HG03457 (cell line): Measurements from ENCODE around the gene COLQ.
"Not testable (repeated sequence)": the region's sequence is repeated elsewhere in the genome, so short reads cannot be mapped to it uniquely, and the experiment has no call there.

Experiments
- ATAC-seq: cut with Tn5 transposase; IDR thresholded peaks from one replicate; pipeline ENCODE4 v1.9.1; 2021; ENCODE audit warnings: moderate number of reproducible peaks; ENCODE audit not compliant: unreplicated experiment

COLQ gene

GRCh38 chr3:15458212-15458780, 63.2 kb downstream of the COLQ start:
- no peak for ATAC-seq

- ATAC-seq: not testable (repeated sequence)
These were observed 64.6 kb downstream of the COLQ start for GRCh38 chr3:15456915-15457314.

- no peak for ATAC-seq
These were observed 65.2 kb downstream of the COLQ start for GRCh38 chr3:15456321-15456720.

GRCh38 chr3:15455756-15456155, 65.8 kb downstream of the COLQ start:
- ATAC-seq: no peak

GRCh38 chr3:15454965-15455364, 66.5 kb downstream of the COLQ start:
- ATAC-seq: no peak

- no peak for ATAC-seq
These were observed 67.4 kb downstream of the COLQ start for GRCh38 chr3:15453991-15454625.

GRCh38 chr3:15453501-15453900, 68.0 kb downstream of the COLQ start:
- ATAC-seq: no peak

GRCh38 chr3:15452961-15453360, 68.5 kb downstream of the COLQ start:
- no peak for ATAC-seq

- no peak for ATAC-seq
These were observed 69.3 kb downstream of the COLQ start for GRCh38 chr3:15452156-15452555.

GRCh38 chr3:15451216-15452113, 70.0 kb downstream of the COLQ start:
- no peak for ATAC-seq

GRCh38 chr3:15450438-15451215, 70.9 kb downstream of the COLQ start:
- no peak for ATAC-seq

GRCh38 chr3:15449489-15450224, 71.8 kb downstream of the COLQ start:
- no peak for ATAC-seq

GRCh38 chr3:15443826-15444524, 77.5 kb downstream of the COLQ start:
- no peak for ATAC-seq

- ATAC-seq: no peak
These were observed 80.6 kb downstream of the COLQ start for GRCh38 chr3:15440891-15441290.

- no peak for ATAC-seq
These were observed 82.0 kb downstream of the COLQ start for GRCh38 chr3:15439476-15439875.

- no peak for ATAC-seq
These were observed 82.5 kb downstream of the COLQ start for GRCh38 chr3:15438983-15439382.

- no peak for ATAC-seq
These were observed 85.3 kb downstream of the COLQ start for GRCh38 chr3:15436246-15436645.

- no peak for ATAC-seq
These were observed 86.8 kb downstream of the COLQ start for GRCh38 chr3:15434756-15435155.

GRCh38 chr3:15433531-15433930, 88.0 kb downstream of the COLQ start:
- no peak for ATAC-seq

- ATAC-seq: no peak
These were observed 90.2 kb downstream of the COLQ start for GRCh38 chr3:15431256-15431837.
